Measurements from ENCODE around the gene COL27A1. TPM values are rescaled to one million over a fixed set of nuclear protein-coding genes. Genes with fewer than 3 reads are reported as not detected.

The COL27A1 gene
- total RNA-seq, 1 donor from 2014 or later, result 8.5 TPM

DNA sequence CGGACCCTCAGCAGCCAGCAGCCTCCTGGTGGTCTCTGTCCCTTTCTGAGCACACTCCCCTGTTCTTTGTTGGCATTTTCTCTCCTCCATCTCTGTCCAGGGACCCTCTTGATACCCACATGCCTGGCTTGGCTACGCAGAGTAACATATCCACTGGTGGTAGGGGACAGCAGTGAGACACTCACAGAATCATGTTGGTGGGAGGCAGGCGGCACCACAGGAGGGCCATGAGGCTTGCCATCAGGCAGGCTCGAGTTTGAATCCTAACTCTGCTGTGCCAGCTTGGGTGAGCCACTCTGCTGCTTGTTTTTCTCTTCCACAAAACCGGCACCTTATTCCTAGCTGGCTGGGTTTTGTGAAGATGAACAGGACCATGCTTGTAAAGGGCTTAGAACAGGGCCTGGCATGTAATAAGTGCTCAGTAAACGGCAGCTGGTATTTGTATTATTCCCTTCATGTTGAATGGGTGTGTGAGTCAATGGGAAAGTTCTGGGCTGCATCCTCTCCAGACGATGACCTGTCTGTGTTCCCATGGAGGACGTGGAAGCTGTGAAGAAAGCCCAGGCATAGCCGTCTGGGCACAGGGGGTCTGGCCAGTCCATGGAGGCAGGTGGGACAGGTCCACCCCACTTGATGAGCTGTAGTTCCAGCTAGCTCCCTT, 2.3 kb downstream of the COL27A1 start:
- TF ChIP-seq, protein P1, sequence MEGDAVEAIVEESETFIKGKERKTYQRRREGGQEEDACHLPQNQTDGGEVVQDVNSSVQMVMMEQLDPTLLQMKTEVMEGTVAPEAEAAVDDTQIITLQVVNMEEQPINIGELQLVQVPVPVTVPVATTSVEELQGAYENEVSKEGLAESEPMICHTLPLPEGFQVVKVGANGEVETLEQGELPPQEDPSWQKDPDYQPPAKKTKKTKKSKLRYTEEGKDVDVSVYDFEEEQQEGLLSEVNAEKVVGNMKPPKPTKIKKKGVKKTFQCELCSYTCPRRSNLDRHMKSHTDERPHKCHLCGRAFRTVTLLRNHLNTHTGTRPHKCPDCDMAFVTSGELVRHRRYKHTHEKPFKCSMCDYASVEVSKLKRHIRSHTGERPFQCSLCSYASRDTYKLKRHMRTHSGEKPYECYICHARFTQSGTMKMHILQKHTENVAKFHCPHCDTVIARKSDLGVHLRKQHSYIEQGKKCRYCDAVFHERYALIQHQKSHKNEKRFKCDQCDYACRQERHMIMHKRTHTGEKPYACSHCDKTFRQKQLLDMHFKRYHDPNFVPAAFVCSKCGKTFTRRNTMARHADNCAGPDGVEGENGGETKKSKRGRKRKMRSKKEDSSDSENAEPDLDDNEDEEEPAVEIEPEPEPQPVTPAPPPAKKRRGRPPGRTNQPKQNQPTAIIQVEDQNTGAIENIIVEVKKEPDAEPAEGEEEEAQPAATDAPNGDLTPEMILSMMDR (conservative IDR thresholded peaks at IDR 0.05; ENCODE audit: low read depth, low read length), result no peak
- DNase-seq (ENCODE audit: low read depth), result no peak
- H3K4me3 ChIP-seq (ENCODE audit: low read depth, low read length), result peak overlapping the region; percentile 82

- DNase-seq (ENCODE audit: low read depth), result no peak
- no peak overlapping the region for H3K4me3 ChIP-seq (ENCODE audit: low read depth, low read length)
- TF ChIP-seq, protein P1 (conservative IDR thresholded peaks at IDR 0.05; ENCODE audit: low read depth, low read length), result no peak
These were observed 3.3 kb downstream of the COL27A1 start for GRCh38 chr9:114158482-114159130.

DNA sequence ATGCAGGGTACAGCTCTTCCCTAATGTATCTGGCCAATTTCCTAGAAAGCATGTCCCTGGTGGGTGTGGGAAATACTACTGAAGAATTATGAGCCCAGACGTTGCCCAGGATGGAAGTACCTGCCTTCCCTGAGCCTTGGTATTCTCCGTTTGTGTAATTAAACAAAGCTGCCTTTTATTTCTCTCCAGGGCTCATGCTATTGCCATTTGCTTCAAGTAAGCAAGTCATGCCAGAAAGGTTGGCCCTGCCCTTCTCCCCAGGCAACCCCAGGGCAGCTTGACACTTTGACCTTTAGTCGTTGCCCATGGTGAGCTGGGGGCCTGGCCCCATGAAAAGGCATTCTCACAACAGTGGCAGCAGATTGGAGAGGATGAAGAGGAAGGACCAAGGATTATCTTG, 4.4 kb downstream of the COL27A1 start:
- H3K4me3 ChIP-seq (ENCODE audit: low read depth, low read length), result no peak overlapping the region
- DNase-seq (ENCODE audit: low read depth), result no peak
- TF ChIP-seq, protein P1 (conservative IDR thresholded peaks at IDR 0.05; ENCODE audit: low read depth, low read length), result no peak

DNA sequence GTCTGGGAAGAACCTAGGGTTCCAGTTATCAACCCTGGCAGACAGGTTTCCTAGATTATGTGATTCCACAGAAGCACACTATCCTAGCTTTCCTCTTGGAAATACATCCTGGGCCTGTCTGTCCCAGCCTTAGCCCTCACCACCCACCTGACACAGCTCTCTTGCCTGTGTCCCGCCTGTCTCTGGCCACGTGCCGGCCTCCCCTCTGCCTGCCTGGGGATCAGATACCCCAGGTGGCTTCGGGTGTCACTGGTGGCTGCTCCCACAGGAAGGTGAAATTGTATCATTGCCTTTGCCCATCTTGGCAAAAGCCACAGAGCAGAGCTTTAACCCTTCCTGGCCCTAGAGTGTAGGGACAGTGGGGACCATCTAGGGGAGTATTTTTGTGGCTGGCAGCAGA, 6.2 kb downstream of the COL27A1 start:
- no peak overlapping the region for H3K4me3 ChIP-seq (ENCODE audit: low read depth, low read length)
- no peak for DNase-seq (ENCODE audit: low read depth)
- TF ChIP-seq, protein P1 (conservative IDR thresholded peaks at IDR 0.05; ENCODE audit: low read depth, low read length), result no peak

GRCh38 chr9:114163517-114163951, 8.2 kb downstream of the COL27A1 start:
- no peak for DNase-seq (ENCODE audit: low read depth)
- TF ChIP-seq, protein P1 (conservative IDR thresholded peaks at IDR 0.05; ENCODE audit: low read depth, low read length), result no peak
- H3K4me3 ChIP-seq (ENCODE audit: low read depth, low read length), result peak overlapping the region; percentile 37

- peak; percentile 40 for DNase-seq (ENCODE audit: low read depth)
- H3K4me3 ChIP-seq (ENCODE audit: low read depth, low read length), result no peak overlapping the region
- TF ChIP-seq, protein P1 (conservative IDR thresholded peaks at IDR 0.05; ENCODE audit: low read depth, low read length), result no peak
These were observed 9.0 kb downstream of the COL27A1 start for GRCh38 chr9:114164191-114164794.

All from epithelial cell of proximal tubule (primary cell).